HEK293 (cell line): ENCODE measurements around the gene FSTL4.

Experiments used
- TCF7L2 ChIP-seq: IDR thresholded peaks from 2 replicates; pipeline ENCODE4 v1.6.1; 2011; ENCODE audit warnings: low read depth, mild to moderate bottlenecking, inconsistent platforms, low read length, moderate library complexity, borderline replicate concordance
- ZBTB6 ChIP-seq: fragments of 450-650 bp; formaldehyde crosslinking; IDR thresholded peaks from 2 replicates; pipeline ENCODE4 v1.5.1; 2017; ENCODE audit warnings: missing biosample characterization, missing genetic modification characterization
- ZNF24 ChIP-seq: fragments of 450-650 bp; formaldehyde crosslinking; IDR thresholded peaks from 2 replicates; pipeline ENCODE4 v1.5.1; 2016; ENCODE audit warnings: missing biosample characterization, missing genetic modification characterization
- ZNF423 ChIP-seq: fragments of 450-650 bp; formaldehyde crosslinking; IDR thresholded peaks from 2 replicates; pipeline ENCODE4 v1.5.1; 2016; ENCODE audit warnings: missing biosample characterization, missing genetic modification characterization
- ZNF433 ChIP-seq: fragments of 450-650 bp; formaldehyde crosslinking; IDR thresholded peaks from 2 replicates; pipeline ENCODE4 v1.5.1; 2016; ENCODE audit warnings: missing biosample characterization, missing genetic modification characterization, low read depth
- ZSCAN18 ChIP-seq: fragments of 450-650 bp; formaldehyde crosslinking; IDR thresholded peaks from 2 replicates; pipeline ENCODE4 v1.5.1; 2016; ENCODE audit warnings: missing biosample characterization, missing genetic modification characterization
- TF ChIP-seq, protein P1 (sequence below): fragments of 450-650 bp; formaldehyde crosslinking; IDR thresholded peaks from 2 replicates; pipeline ENCODE4 v1.5.1; 2016; ENCODE audit warnings: missing biosample characterization, missing genetic modification characterization
- TF ChIP-seq, protein P2 (sequence below): fragments of 450-650 bp; formaldehyde crosslinking; IDR thresholded peaks from 2 replicates; pipeline ENCODE4 v1.5.1; 2016; ENCODE audit warnings: missing biosample characterization, missing genetic modification characterization, borderline replicate concordance

- TF ChIP-seq, protein P1, sequence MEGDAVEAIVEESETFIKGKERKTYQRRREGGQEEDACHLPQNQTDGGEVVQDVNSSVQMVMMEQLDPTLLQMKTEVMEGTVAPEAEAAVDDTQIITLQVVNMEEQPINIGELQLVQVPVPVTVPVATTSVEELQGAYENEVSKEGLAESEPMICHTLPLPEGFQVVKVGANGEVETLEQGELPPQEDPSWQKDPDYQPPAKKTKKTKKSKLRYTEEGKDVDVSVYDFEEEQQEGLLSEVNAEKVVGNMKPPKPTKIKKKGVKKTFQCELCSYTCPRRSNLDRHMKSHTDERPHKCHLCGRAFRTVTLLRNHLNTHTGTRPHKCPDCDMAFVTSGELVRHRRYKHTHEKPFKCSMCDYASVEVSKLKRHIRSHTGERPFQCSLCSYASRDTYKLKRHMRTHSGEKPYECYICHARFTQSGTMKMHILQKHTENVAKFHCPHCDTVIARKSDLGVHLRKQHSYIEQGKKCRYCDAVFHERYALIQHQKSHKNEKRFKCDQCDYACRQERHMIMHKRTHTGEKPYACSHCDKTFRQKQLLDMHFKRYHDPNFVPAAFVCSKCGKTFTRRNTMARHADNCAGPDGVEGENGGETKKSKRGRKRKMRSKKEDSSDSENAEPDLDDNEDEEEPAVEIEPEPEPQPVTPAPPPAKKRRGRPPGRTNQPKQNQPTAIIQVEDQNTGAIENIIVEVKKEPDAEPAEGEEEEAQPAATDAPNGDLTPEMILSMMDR: peak; percentile 46; the same call in 1 of the 2 replicates
- TF ChIP-seq ZNF24 (tag by site-specific recombination): no peak
- no peak for TF ChIP-seq ZSCAN18 (tag by site-specific recombination)
- TF ChIP-seq ZBTB6: no peak
- TF ChIP-seq, protein P2, sequence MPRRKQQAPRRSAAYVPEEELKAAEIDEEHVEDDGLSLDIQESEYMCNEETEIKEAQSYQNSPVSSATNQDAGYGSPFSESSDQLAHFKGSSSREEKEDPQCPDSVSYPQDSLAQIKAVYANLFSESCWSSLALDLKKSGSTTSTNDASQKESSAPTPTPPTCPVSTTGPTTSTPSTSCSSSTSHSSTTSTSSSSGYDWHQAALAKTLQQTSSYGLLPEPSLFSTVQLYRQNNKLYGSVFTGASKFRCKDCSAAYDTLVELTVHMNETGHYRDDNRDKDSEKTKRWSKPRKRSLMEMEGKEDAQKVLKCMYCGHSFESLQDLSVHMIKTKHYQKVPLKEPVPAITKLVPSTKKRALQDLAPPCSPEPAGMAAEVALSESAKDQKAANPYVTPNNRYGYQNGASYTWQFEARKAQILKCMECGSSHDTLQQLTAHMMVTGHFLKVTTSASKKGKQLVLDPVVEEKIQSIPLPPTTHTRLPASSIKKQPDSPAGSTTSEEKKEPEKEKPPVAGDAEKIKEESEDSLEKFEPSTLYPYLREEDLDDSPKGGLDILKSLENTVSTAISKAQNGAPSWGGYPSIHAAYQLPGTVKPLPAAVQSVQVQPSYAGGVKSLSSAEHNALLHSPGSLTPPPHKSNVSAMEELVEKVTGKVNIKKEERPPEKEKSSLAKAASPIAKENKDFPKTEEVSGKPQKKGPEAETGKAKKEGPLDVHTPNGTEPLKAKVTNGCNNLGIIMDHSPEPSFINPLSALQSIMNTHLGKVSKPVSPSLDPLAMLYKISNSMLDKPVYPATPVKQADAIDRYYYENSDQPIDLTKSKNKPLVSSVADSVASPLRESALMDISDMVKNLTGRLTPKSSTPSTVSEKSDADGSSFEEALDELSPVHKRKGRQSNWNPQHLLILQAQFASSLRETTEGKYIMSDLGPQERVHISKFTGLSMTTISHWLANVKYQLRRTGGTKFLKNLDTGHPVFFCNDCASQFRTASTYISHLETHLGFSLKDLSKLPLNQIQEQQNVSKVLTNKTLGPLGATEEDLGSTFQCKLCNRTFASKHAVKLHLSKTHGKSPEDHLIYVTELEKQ (tag by site-specific recombination): no peak
- TF ChIP-seq ZNF433: no peak
- no peak for TF ChIP-seq TCF7L2
- no peak for TF ChIP-seq ZNF423 (tag by site-specific recombination)
Measured at GRCh38 chr5:133460172-133460758, 152.1 kb downstream of the FSTL4 start.
